Activated CD8-positive, alpha-beta memory T cell treated with anti-CD3 and anti-CD28 coated beads, Interleukin-2, amount 50 U/mL, for 4 hours (primary cell): ENCODE data around the gene LEFTY2.
"Not testable (repeated sequence)": the region's sequence is repeated elsewhere in the genome, so short reads cannot be mapped to it uniquely, and the experiment has no call there.

Source experiments
- DNase-seq: peaks from one replicate; pipeline ENCODE4 v3.0.0-alpha.2; 2020

Gene LEFTY2

GRCh38 chr1:225899044-225899925, 41.7 kb downstream of the LEFTY2 start:
- no peak for DNase-seq

GRCh38 chr1:225897595-225898514, 43.2 kb downstream of the LEFTY2 start:
- no peak for DNase-seq

GRCh38 chr1:225896937-225897549, 44.0 kb downstream of the LEFTY2 start:
- DNase-seq: peak; percentile 46

GRCh38 chr1:225896494-225896893, 44.5 kb downstream of the LEFTY2 start:
- no peak for DNase-seq

GRCh38 chr1:225892307-225892706, 48.7 kb downstream of the LEFTY2 start:
- DNase-seq: no peak

- DNase-seq: no peak
Observed at GRCh38 chr1:225891229-225891972, 49.6 kb downstream of the LEFTY2 start.

- DNase-seq: no peak
Observed at GRCh38 chr1:225890346-225891228, 50.4 kb downstream of the LEFTY2 start.

GRCh38 chr1:225889743-225890142, 51.3 kb downstream of the LEFTY2 start:
- DNase-seq: no peak

- DNase-seq: no peak
Observed at GRCh38 chr1:225888898-225889601, 52.0 kb downstream of the LEFTY2 start, which contains the start of gene LEFTY1. Gene LEFTY1, minus strand, starts transcription at chr1:225889146. Its CDS starts 80 bp downstream, at chr1:225889066.

GRCh38 chr1:225888289-225888897, 52.6 kb downstream of the LEFTY2 start:
- no peak for DNase-seq

GRCh38 chr1:225887554-225888288, 53.3 kb downstream of the LEFTY2 start:
- not testable (repeated sequence) for DNase-seq

GRCh38 chr1:225887030-225887314, 54.0 kb downstream of the LEFTY2 start:
- no peak for DNase-seq
